WERI-Rb-1 (cell line): ENCODE results near the gene WDR64.

ENCODE experiments used
- DNase-seq: peaks from one replicate; pipeline ENCODE4 v3.0.0-alpha.2; 2020
- H3K27ac ChIP-seq: fragments of 250-450 bp; sonication (Bioruptor Pico); 2 replicates; pipeline ENCODE4 v1.5.1; 2020; ENCODE audit warnings: mild to moderate bottlenecking, moderate library complexity
- H3K27me3 ChIP-seq: fragments of 250-450 bp; sonication (Bioruptor Pico); 2 replicates; pipeline ENCODE4 v1.5.1; 2021; ENCODE audit warnings: mild to moderate bottlenecking, low read depth, moderate library complexity; ENCODE audit not compliant: insufficient read depth, severe bottlenecking
- H3K36me3 ChIP-seq: fragments of 250-450 bp; sonication (Bioruptor Pico); 2 replicates; pipeline ENCODE4 v1.5.1; 2020; ENCODE audit warnings: mild to moderate bottlenecking, moderate library complexity
- H3K4me3 ChIP-seq: 2 replicates; pipeline ENCODE4 v1.5.1; 2011; ENCODE audit warnings: low read depth, mild to moderate bottlenecking, control low read depth, low read length
- H3K9me3 ChIP-seq: fragments of 250-450 bp; sonication (Bioruptor Pico); 2 replicates; pipeline ENCODE4 v1.5.1; 2021; ENCODE audit warnings: mild to moderate bottlenecking, moderate library complexity; ENCODE audit not compliant: severe bottlenecking
- TF ChIP-seq, protein P1 (sequence below): IDR thresholded peaks from 2 replicates; pipeline ENCODE4 v1.5.1; 2011; ENCODE audit warnings: low read depth, mild to moderate bottlenecking, control low read depth, inconsistent platforms, low read length

WDR64 gene

DNA sequence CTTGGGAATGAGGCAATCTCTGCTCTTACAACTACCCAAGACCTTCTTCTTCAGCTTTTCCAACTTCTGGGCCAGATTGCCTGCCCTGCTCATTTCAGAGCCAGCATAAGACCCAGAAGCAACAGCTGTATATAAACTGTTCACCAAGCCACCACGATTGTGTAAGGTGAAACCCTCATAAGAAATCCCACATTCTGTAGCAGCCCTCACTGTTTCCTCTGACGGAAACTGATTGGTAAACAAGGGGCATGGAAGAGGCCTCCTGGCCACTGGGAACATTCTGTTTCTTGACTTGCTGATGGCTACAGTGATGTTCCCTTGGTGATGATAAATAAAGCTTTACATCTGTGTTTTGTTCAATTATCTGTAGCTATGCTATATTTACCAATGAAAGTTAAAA, 156.2 kb downstream of the WDR64 start:
- no peak overlapping the region for H3K27ac ChIP-seq
- no peak for DNase-seq
- no peaks in the 10 kb centered on the region for H3K9me3 ChIP-seq

DNA sequence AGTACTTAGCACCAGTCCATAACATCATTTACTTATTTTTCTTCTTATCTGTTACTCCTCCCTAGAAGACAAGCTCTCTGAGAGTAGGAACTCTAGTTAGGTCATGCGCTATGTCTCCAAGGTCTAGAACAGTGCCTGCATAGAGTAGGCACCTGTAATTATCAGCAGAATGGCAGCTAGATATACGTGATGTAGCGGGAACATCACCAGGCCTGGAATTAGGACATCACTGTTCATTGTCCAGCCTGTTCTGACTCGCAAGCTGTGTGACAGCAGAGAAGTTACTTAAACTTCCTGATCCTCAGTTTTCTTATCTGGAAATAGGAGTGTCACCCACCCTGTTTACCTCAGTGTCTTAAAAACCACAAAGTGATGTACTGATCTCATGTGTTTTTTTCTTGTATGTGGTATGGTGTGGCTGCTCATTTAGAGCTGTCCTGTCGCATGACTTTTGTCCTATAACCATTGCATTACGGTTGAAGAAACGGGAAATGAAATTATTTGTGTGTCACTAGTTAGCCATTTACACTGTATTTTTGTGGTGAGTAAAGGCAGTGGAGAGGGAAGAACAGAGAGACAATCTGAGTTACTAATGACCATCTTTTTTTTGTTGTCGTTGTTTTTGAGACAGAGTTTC, 158.8 kb downstream of the WDR64 start:
- no peaks in the 10 kb centered on the region for H3K9me3 ChIP-seq
- no peak for DNase-seq
- H3K36me3 ChIP-seq = no peaks in the 10 kb centered on the region
- TF ChIP-seq, protein P1, sequence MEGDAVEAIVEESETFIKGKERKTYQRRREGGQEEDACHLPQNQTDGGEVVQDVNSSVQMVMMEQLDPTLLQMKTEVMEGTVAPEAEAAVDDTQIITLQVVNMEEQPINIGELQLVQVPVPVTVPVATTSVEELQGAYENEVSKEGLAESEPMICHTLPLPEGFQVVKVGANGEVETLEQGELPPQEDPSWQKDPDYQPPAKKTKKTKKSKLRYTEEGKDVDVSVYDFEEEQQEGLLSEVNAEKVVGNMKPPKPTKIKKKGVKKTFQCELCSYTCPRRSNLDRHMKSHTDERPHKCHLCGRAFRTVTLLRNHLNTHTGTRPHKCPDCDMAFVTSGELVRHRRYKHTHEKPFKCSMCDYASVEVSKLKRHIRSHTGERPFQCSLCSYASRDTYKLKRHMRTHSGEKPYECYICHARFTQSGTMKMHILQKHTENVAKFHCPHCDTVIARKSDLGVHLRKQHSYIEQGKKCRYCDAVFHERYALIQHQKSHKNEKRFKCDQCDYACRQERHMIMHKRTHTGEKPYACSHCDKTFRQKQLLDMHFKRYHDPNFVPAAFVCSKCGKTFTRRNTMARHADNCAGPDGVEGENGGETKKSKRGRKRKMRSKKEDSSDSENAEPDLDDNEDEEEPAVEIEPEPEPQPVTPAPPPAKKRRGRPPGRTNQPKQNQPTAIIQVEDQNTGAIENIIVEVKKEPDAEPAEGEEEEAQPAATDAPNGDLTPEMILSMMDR = no peak
- H3K27ac ChIP-seq = no peak overlapping the region
- H3K4me3 ChIP-seq = no peak overlapping the region
- H3K27me3 ChIP-seq = peaks cover 68% of the 10 kb centered on the region

More for the DNA sequence above, 156.2 kb downstream of the WDR64 start:
- TF ChIP-seq, protein P1 = no peak
- H3K4me3 ChIP-seq = no peak overlapping the region
- no peaks in the 10 kb centered on the region for H3K36me3 ChIP-seq
- peaks cover 77% of the 10 kb centered on the region for H3K27me3 ChIP-seq

DNA sequence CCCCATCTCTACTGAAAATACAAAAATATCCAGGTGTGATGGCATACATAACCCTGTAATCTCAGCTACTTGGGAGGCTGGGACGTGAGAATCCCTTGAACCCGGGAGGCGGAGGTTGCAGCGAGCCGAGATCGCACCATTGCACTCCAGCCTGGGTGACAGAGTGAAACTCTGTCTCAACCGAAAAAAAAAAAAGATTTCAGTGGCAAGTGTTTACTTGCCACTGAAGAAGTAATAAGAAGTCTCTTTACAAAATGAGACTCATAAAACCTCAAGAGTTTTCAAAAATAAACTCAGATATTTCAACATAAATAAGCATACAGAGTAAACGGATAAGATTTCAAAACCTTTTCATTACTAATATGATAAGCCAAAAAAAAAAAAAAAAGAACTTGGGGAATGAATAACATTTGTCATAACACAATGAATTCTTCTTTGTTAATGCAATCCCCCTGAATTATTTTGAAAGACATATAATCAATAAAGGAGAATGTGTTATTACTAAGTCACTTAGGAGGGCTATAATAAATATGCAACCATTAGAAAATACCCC, 161.8 kb downstream of the WDR64 start:
- DNase-seq = no peak
- TF ChIP-seq, protein P1 = no peak
- Histone ChIP-seq H3K27ac (no peak overlapping the region), H3K9me3 (no peaks in the 10 kb centered on the region), H3K36me3 (no peaks in the 10 kb centered on the region), H3K27me3 (peaks cover 62% of the 10 kb centered on the region), H3K4me3 (no peak overlapping the region)

DNA sequence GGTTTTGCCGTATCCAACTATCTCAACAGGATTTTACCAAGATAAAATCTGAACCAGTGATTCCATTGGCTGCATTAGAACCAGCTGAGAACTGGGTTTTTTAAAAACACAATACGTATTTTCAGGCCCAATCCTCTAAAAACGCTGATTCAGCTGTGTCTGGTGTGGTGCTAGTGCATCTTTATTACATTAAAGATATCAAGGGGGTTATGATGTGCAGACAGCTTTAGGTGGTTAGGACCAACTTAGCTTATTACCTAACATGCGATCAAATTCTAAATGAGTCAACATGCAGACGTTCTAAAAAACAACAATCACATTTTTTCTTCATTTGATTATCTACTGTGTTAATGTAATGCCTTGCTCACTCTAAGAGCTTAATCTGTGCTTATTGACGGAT, 163.9 kb downstream of the WDR64 start:
- no peak overlapping the region for H3K4me3 ChIP-seq
- TF ChIP-seq, protein P1 = no peak
- no peaks in the 10 kb centered on the region for H3K36me3 ChIP-seq
- no peak overlapping the region for H3K27ac ChIP-seq
- no peak for DNase-seq
- no peaks in the 10 kb centered on the region for H3K9me3 ChIP-seq
- peaks cover 62% of the 10 kb centered on the region for H3K27me3 ChIP-seq

DNA sequence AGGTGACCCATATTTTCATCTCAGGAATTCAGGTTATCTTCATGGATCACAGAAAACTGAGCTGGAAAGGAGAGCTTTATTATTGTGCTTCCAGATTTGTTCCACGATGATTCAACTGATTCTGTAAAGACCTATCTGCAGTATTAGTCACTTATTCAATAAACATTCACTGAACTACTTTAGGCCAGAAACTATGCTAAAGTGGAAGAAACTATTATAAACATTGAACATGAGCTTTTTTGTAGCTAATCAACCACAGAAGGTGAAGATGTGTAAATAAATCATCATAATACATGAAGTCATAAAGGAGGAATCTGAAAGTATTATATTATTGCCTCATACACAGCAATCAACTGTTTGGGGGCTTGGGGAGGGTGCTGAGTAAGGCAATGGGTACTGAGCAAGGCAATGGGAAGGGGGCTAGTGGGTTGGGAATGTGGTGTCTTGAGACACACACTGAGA, 165.3 kb downstream of the WDR64 start:
- Histone ChIP-seq H3K27me3 (peaks cover 60% of the 10 kb centered on the region), H3K9me3 (no peaks in the 10 kb centered on the region), H3K4me3 (no peak overlapping the region), H3K27ac (no peak overlapping the region), H3K36me3 (no peaks in the 10 kb centered on the region)
- no peak for DNase-seq
- TF ChIP-seq, protein P1 = no peak
